GM19324 (cell line): ENCODE measurements around the gene SUPT20HL1.
A peak's percentile ranks its signal among the peaks of the same experiment; 100 is the strongest.
"Not testable (repeated sequence)": the region's sequence is repeated elsewhere in the genome, so short reads cannot be mapped to it uniquely, and the experiment has no call there.

Source experiments
- ATAC-seq: cut with Tn5 transposase; IDR thresholded peaks from one replicate; pipeline ENCODE4 v1.9.1; 2021; ENCODE audit warnings: mild to moderate bottlenecking, moderate library complexity; ENCODE audit not compliant: unreplicated experiment, low FRiP score

Gene SUPT20HL1

GRCh38 chrX:24360272-24360671 is at the start of gene SUPT20HL1:
Gene SUPT20HL1, plus strand, starts transcription at chrX:24360639. Its CDS starts 2,122 bp downstream, at chrX:24362761.
- ATAC-seq, result no peak

GRCh38 chrX:24310916-24311315 is 49.5 kb upstream of the SUPT20HL1 start:
- ATAC-seq, result not testable (repeated sequence)

- ATAC-seq, result not testable (repeated sequence)
Observed at GRCh38 chrX:24311507-24312248, 48.8 kb upstream of the SUPT20HL1 start.

GRCh38 chrX:24312249-24312607 is 48.2 kb upstream of the SUPT20HL1 start:
- ATAC-seq, result not testable (repeated sequence)

- ATAC-seq, result no peak
Observed at GRCh38 chrX:24314019-24314635, 46.3 kb upstream of the SUPT20HL1 start, which contains the start of gene SUPT20HL2. Gene SUPT20HL2, minus strand, starts transcription at chrX:24314069. Its CDS starts 754 bp downstream, at chrX:24313315.

GRCh38 chrX:24316111-24316510 is 44.3 kb upstream of the SUPT20HL1 start:
- no peak for ATAC-seq

GRCh38 chrX:24317567-24317966 is 42.9 kb upstream of the SUPT20HL1 start:
- no peak for ATAC-seq

- ATAC-seq, result no peak
Observed at GRCh38 chrX:24321741-24322395, 38.6 kb upstream of the SUPT20HL1 start.

GRCh38 chrX:24325231-24325630 is 35.2 kb upstream of the SUPT20HL1 start:
- ATAC-seq, result no peak

- no peak for ATAC-seq
Observed at GRCh38 chrX:24332878-24333277, 27.6 kb upstream of the SUPT20HL1 start.

- ATAC-seq, result no peak
Observed at GRCh38 chrX:24333371-24333770, 27.1 kb upstream of the SUPT20HL1 start.

- ATAC-seq, result no peak
Observed at GRCh38 chrX:24334461-24334860, 26.0 kb upstream of the SUPT20HL1 start.

- no peak for ATAC-seq
Observed at GRCh38 chrX:24335871-24336270, 24.6 kb upstream of the SUPT20HL1 start.

- ATAC-seq, result no peak
Observed at GRCh38 chrX:24339911-24340310, 20.5 kb upstream of the SUPT20HL1 start.

GRCh38 chrX:24340501-24340900 is 19.9 kb upstream of the SUPT20HL1 start:
- ATAC-seq, result no peak

- ATAC-seq, result no peak
Observed at GRCh38 chrX:24341795-24342194, 18.6 kb upstream of the SUPT20HL1 start.

GRCh38 chrX:24343719-24344118 is 16.7 kb upstream of the SUPT20HL1 start:
- peak; percentile 76 for ATAC-seq

GRCh38 chrX:24347881-24348280 is 12.6 kb upstream of the SUPT20HL1 start:
- no peak for ATAC-seq

- no peak for ATAC-seq
Observed at GRCh38 chrX:24350217-24350616, 10.2 kb upstream of the SUPT20HL1 start.

GRCh38 chrX:24355095-24355494 is 5.3 kb upstream of the SUPT20HL1 start:
- no peak for ATAC-seq

- ATAC-seq, result no peak
Observed at GRCh38 chrX:24357106-24357505, 3.3 kb upstream of the SUPT20HL1 start.
